ENCODE results near the gene EIF4ENIF1.

The EIF4ENIF1 gene

DNA sequence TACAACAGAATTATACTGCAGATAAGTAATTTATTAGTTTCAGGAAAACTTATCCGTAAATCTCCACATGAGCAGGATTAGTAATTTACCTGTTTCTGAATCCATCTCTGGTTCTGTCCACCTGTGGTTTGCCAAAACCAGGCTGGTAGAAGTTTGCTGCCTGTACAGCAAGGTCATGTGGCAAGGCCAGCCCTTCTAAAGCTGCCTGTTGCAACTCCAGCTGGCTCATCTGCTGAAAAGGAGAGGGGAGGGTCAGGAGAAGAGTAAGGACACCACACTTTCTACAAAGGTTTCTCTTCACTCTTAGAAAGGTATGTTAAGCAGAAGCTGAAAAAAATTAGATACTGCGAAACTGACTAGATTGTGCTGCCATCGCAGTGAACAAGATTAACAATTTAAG is 42.3 kb downstream of the EIF4ENIF1 start:
- no peak for DNase-seq (ENCODE audit: low read depth, low spot score)
- TF ChIP-seq, protein P1, sequence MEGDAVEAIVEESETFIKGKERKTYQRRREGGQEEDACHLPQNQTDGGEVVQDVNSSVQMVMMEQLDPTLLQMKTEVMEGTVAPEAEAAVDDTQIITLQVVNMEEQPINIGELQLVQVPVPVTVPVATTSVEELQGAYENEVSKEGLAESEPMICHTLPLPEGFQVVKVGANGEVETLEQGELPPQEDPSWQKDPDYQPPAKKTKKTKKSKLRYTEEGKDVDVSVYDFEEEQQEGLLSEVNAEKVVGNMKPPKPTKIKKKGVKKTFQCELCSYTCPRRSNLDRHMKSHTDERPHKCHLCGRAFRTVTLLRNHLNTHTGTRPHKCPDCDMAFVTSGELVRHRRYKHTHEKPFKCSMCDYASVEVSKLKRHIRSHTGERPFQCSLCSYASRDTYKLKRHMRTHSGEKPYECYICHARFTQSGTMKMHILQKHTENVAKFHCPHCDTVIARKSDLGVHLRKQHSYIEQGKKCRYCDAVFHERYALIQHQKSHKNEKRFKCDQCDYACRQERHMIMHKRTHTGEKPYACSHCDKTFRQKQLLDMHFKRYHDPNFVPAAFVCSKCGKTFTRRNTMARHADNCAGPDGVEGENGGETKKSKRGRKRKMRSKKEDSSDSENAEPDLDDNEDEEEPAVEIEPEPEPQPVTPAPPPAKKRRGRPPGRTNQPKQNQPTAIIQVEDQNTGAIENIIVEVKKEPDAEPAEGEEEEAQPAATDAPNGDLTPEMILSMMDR (IDR thresholded peaks at IDR 0.05; ENCODE audit: insufficient read depth, low read length, missing control alignments): no peak
- ChIA-PET POLR2A (interaction anchor here (0.6 kb wide), 1 partner anchor 25 kb away, joined by 3 read pairs; no protein-coding TSS in a partner anchor), CTCF (interaction anchor here (0.9 to 2.3 kb wide), 4 partner anchors 8 to 188 kb away, joined by 4 to 8 read pairs (median 6); no protein-coding TSS in a partner anchor)
- H3K4me3 ChIP-seq (ENCODE audit: low read depth, low read length): no peak overlapping the region

DNA sequence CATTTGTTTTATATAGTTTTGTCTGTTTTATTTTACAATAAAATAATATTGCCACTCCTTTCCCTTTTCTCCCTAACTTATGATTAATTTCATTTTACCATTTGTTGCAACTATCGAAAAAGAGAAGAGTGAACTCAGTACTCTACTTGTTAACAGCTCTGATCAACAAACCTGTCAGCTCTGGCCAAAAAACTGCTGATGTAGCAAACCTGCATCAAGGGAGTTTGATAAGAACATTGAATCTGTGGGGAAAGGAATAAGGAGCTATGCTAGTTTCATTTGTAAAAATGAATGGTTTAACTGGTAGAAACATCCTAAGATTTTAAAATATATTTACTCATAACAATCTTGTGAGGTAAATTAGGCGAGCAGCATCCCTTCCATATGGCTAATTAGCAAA is 42.9 kb downstream of the EIF4ENIF1 start:
- TF ChIP-seq, protein P1 (IDR thresholded peaks at IDR 0.05; ENCODE audit: insufficient read depth, low read length, missing control alignments): no peak
- ChIA-PET POLR2A (interaction anchor here (0.6 kb wide), 1 partner anchor 26 kb away, joined by 3 read pairs; no protein-coding TSS in a partner anchor), CTCF (interaction anchor here (1.6 kb wide), 1 partner anchor 25 kb away, joined by 4 read pairs; no protein-coding TSS in a partner anchor)
- no peak overlapping the region for H3K4me3 ChIP-seq (ENCODE audit: low read depth, low read length)
- no peak for DNase-seq (ENCODE audit: low read depth, low spot score)

DNA sequence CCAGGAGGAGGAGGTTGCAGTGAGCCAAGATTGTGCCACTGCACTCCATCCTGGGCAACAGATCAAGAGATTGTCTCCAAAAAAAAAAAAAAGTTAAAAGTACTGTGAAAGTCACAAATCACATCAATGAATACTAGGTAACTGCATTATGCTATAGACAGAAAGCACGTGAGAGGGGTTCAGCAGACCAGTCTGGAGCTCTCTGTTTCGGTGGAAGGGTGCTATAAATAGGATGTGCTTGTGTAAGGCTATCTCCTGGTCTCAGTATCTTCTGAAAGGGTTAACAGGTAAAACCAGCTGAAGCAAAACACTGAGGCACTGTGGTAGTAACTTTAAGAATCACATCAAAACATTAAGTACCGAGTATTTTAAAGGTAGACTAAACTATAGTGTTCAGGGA is 43.4 kb downstream of the EIF4ENIF1 start:
- POLR2A ChIA-PET: no interaction called here
- no peak for DNase-seq (ENCODE audit: low read depth, low spot score)
- TF ChIP-seq, protein P1 (IDR thresholded peaks at IDR 0.05; ENCODE audit: insufficient read depth, low read length, missing control alignments): no peak
- H3K4me3 ChIP-seq (ENCODE audit: low read depth, low read length): no peak overlapping the region
- CTCF ChIA-PET: interaction anchor here (1.5 to 1.6 kb wide), 2 partner anchors 11 to 25 kb away, joined by 3 to 4 read pairs; no protein-coding TSS in a partner anchor

DNA sequence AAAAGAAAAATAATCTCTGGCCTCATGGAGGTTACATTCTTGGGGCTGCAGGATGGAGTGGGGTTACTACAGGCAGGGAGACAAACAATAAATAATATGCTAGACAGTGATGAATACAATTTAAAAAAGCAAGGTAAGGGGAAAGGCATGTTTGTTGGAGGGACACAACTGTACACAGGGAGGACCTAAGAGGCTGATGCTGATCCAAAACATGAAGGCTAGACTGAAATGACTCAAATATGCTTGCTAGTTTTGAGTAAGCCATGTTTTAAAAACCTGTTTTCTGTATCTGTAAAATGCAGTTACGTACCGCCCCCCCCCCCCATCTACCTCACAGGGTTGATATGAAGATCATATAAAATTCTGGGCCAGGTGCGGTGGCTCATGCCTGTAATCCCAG is 44.0 kb downstream of the EIF4ENIF1 start:
- TF ChIP-seq, protein P1 (IDR thresholded peaks at IDR 0.05; ENCODE audit: insufficient read depth, low read length, missing control alignments): no peak
- POLR2A ChIA-PET: no interaction called here
- no peak overlapping the region for H3K4me3 ChIP-seq (ENCODE audit: low read depth, low read length)
- CTCF ChIA-PET: interaction anchor here (1.5 kb wide), 1 partner anchor 10 kb away, joined by 3 read pairs; no protein-coding TSS in a partner anchor
- no peak for DNase-seq (ENCODE audit: low read depth, low spot score)

DNA sequence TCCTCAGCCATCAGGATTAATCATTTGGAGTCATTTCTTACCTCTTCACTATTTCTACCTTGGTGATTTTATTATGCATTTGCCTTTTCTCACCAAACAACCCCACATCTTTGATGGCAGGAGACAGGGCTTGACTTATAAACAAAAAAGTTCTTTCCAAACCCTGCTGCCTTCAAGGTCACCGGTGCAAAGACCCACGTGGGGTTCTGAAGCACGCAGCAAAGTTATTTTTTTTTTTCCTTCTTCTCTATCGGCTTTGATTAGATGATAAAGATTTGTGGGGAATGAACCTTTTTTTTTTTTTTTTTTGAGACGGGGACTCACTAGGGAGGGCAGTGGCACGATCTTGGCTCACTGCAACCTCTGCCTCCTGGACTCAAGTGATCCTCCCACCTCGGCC is 46.1 kb downstream of the EIF4ENIF1 start:
- no peak for DNase-seq (ENCODE audit: low read depth, low spot score)
- TF ChIP-seq, protein P1 (IDR thresholded peaks at IDR 0.05; ENCODE audit: insufficient read depth, low read length, missing control alignments): no peak
- POLR2A ChIA-PET: no interaction called here
- CTCF ChIA-PET: interaction anchor here (3.4 kb wide), 1 partner anchor 8 kb away, joined by 16 read pairs; no protein-coding TSS in a partner anchor
- no peak overlapping the region for H3K4me3 ChIP-seq (ENCODE audit: low read depth, low read length)

DNA sequence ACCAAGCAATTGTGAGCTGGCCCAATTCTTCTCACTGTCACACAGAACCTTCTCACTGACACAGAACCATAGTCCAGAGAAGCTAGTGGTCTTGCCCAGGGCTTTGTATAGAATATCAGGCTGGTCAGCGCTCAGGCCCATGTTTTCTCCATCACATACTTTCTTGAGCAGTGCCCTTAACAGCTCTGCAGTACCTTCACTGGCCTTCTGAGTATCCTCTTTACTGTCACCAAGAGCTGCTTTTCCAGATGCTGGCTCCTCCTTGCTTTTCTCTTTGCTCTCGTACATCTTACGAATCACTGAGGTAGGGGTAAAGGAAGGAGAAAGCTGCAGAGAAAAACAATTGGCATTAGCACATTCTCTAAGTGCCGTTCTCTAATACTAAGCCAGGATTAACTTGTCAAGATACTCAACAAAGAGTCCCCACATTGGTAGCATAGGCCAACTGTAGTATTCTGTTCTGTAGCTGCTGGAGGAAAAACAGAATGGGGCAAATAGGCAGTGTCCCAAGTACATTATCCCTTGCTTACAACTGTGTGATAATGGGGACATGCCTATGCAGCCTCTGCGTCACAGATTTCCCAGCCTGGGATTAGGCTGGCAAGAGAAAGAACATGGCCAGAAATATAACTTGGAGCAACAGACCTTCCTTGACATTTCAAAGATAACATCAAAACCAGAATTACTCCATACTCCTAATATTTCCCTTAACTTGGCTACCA is 46.7 kb downstream of the EIF4ENIF1 start:
- H3K4me3 ChIP-seq (ENCODE audit: low read depth, low read length): no peak overlapping the region
- TF ChIP-seq, protein P1 (IDR thresholded peaks at IDR 0.05; ENCODE audit: insufficient read depth, low read length, missing control alignments): no peak
- ChIA-PET POLR2A (no interaction called here), CTCF (interaction anchor here (3.4 kb wide), 1 partner anchor 9 kb away, joined by 16 read pairs; no protein-coding TSS in a partner anchor)
- DNase-seq (ENCODE audit: low read depth, low spot score): no peak

Measured in AG04449 (cell line).